ENCODE data around the gene SEMA3A. TPM values are rescaled to one million over a fixed set of nuclear protein-coding genes. Genes with fewer than 3 reads are reported as not detected.

SEMA3A gene
- total RNA-seq, 1 donor from 2014 or later = 80.2 TPM

DNA sequence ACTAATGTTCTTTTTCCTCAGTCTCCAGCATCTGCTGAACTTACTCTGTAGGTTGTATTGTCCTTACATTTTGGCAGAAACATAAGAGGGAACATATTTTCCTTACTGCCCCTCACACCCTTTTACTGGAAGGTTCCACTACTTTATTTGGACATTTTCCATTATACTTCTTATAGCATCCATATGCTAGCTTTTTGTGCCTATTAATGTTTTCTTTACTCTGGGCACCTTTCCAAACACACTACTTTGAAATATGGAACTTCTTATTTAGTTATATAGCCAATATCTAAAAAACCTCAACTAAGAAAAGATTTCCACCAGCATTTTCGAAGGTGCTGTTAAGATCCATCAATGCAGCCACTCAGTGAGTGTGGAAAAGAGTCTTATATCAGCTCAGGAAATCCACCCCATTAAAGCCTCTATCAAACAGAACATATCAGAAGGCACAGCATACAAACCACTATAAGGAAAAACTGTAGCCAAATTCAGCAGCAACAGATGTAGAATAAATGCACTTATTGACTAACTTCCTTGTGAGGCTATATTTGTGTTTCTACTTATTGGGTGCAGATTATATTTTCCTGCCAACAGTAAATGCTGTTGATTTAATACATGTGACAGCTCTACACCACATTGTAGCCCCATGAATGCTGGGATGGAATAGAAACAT is 273.2 kb downstream of the SEMA3A start:
- no peak for DNase-seq

- DNase-seq = no peak
These were observed 276.4 kb downstream of the SEMA3A start for GRCh38 chr7:83918142-83918541.

DNA sequence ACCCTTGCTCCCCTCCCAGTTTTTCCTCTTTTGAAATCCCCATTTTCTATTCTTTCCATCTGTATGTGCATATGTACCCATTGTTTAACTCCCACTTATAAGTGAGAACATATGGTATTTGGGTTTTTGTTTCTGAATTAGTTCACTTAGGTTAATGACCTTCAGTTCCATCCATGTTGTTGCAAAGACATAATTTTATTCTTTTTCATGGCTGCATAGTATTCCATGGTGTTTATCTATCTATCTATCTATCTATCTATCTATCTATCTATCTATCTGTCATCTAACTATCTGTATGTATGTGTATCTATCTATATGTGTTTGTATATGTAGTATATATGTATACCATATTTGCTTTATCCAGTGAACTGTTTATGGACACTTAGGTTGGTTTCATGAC is 281.4 kb downstream of the SEMA3A start:
- no peak for DNase-seq

DNA sequence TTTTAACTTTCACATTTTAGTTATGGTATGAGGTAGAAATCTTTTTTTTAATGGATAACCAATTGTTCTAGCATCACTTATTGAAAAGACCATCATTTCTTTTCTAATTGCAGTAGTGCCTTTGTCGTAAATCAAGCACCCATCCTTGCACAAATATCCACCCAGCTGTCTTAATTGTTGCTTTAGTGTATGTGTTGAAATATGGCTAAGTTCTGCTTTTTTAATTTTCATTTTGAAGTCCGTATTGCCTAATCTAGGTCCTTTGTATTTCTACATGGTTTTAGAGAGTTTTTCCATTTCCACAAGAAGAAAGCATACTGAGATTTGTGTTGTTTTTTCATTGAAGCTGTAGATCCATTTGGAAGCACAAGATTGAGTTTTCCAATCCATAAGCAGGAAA is 286.1 kb downstream of the SEMA3A start:
- DNase-seq = no peak

Data from dermis blood vessel endothelial cell (primary cell).